GM12878 (cell line): Measurements from ENCODE around the gene WDR11.

Source experiments
- CBFB ChIP-seq: IDR thresholded peaks from 2 replicates; pipeline ENCODE4 v1.6.1; 2016; ENCODE audit warnings: antibody characterized with exemption, low read depth
- TF ChIP-seq, protein P1 (sequence below): fragments of 450-650 bp; formaldehyde crosslinking; IDR thresholded peaks from 2 replicates; pipeline ENCODE4 v1.5.0; 2022; ENCODE audit warnings: mild to moderate bottlenecking, missing genetic modification characterization
- TF ChIP-seq, protein P2 (sequence below), 3 experiments: IDR thresholded peaks in 2 of 3; conservative IDR thresholded peaks in 1 of 3; 2 replicates each; pipeline ENCODE4 v1.5.1; 2011; ENCODE audit warnings: low read depth in 3 of 3, low read length in 3 of 3, mild to moderate bottlenecking in 3 of 3, control low read depth in 2 of 3, moderate library complexity in 2 of 3, inconsistent platforms in 1 of 3, mixed read lengths in 1 of 3; ENCODE audit not compliant: control insufficient read depth in 2 of 3, insufficient read depth in 1 of 3; ENCODE audit errors: extremely low read depth in 1 of 3
- TF ChIP-seq, protein P3 (sequence below): IDR thresholded peaks from 2 replicates; pipeline ENCODE4 v1.6.1; 2012; ENCODE audit warnings: low read depth, low read length, improper control_type of control experiment

DNA sequence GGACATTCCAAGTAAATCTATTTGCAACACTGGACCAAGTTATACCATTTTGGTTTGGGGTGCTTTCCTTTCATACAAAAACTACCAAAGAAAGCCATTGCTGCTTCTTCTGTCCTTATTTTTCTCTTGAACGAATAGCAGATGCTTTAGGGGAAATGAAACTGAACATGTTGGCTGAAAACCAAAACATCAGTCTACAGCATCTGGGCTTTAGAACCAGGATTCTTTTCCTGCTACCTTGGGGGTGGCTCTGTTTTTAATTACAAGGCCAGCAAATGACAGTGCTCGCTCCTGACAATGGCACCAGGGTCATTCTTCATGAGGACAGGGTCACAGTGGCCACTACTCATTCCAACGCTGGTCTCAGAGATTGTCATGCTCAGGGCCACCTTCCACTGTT lies 80.3 kb downstream of the WDR11 start:
- TF ChIP-seq, protein P1, sequence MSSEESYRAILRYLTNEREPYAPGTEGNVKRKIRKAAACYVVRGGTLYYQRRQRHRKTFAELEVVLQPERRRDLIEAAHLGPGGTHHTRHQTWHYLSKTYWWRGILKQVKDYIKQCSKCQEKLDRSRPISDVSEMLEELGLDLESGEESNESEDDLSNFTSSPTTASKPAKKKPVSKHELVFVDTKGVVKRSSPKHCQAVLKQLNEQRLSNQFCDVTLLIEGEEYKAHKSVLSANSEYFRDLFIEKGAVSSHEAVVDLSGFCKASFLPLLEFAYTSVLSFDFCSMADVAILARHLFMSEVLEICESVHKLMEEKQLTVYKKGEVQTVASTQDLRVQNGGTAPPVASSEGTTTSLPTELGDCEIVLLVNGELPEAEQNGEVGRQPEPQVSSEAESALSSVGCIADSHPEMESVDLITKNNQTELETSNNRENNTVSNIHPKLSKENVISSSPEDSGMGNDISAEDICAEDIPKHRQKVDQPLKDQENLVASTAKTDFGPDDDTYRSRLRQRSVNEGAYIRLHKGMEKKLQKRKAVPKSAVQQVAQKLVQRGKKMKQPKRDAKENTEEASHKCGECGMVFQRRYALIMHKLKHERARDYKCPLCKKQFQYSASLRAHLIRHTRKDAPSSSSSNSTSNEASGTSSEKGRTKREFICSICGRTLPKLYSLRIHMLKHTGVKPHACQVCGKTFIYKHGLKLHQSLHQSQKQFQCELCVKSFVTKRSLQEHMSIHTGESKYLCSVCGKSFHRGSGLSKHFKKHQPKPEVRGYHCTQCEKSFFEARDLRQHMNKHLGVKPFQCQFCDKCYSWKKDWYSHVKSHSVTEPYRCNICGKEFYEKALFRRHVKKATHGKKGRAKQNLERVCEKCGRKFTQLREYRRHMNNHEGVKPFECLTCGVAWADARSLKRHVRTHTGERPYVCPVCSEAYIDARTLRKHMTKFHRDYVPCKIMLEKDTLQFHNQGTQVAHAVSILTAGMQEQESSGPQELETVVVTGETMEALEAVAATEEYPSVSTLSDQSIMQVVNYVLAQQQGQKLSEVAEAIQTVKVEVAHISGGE = no peak
- TF ChIP-seq, protein P2, sequence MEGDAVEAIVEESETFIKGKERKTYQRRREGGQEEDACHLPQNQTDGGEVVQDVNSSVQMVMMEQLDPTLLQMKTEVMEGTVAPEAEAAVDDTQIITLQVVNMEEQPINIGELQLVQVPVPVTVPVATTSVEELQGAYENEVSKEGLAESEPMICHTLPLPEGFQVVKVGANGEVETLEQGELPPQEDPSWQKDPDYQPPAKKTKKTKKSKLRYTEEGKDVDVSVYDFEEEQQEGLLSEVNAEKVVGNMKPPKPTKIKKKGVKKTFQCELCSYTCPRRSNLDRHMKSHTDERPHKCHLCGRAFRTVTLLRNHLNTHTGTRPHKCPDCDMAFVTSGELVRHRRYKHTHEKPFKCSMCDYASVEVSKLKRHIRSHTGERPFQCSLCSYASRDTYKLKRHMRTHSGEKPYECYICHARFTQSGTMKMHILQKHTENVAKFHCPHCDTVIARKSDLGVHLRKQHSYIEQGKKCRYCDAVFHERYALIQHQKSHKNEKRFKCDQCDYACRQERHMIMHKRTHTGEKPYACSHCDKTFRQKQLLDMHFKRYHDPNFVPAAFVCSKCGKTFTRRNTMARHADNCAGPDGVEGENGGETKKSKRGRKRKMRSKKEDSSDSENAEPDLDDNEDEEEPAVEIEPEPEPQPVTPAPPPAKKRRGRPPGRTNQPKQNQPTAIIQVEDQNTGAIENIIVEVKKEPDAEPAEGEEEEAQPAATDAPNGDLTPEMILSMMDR (IDR thresholded peaks at IDR 0.05 in 2 of 3, conservative IDR thresholded peaks at IDR 0.05 in 1 of 3; ENCODE audit: control insufficient read depth in 2 of 3, extremely low read depth in 1 of 3, insufficient read depth in 1 of 3, low read depth in 3 of 3, low read length in 3 of 3) = no peak
- TF ChIP-seq CBFB = no peak
- TF ChIP-seq, protein P3, sequence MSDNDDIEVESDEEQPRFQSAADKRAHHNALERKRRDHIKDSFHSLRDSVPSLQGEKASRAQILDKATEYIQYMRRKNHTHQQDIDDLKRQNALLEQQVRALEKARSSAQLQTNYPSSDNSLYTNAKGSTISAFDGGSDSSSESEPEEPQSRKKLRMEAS = no peak
